IMR-90 (cell line): ENCODE measurements around the gene WDR90. TPM values are rescaled to one million over a fixed set of nuclear protein-coding genes. Genes with fewer than 3 reads are reported as not detected.

Experiments used
- ATAC-seq: fragments of 200-7000 bp; cut with Tn5 transposase; 2 replicates; pipeline ENCODE4 v1.9.1; 2020; ENCODE audit warnings: low read depth, mild to moderate bottlenecking, moderate library complexity
- BruUV-seq: library from RNA; stranded (reverse); fragments of 400-500 nt; replicated peaks from 2 replicates; lab custom pipeline; 2021; lab: Mats Ljungman, UMichigan
- CTCF ChIA-PET: fragments of 300-600 bp; formaldehyde crosslinking; extraction: SDS; loops from one replicate; lab custom pipeline; 2021; ENCODE audit warnings: antibody characterized with exemption; lab: Yijun Ruan, JAX
- POLR2A ChIA-PET: fragments of 300-600 bp; sonication (Branson Sonifier 250); formaldehyde crosslinking; loops from one replicate; lab custom pipeline; 2022; ENCODE audit warnings: antibody characterized with exemption; ENCODE audit not compliant: unreplicated experiment; lab: Charles Lee
- DNase-seq: peaks from one replicate; pipeline ENCODE4 v3.0.0; 2013
- H2AFZ ChIP-seq: replicated peaks from 2 replicates; pipeline ENCODE3; 2013; ENCODE audit warnings: low read length, mild to moderate bottlenecking; ENCODE audit not compliant: poor library complexity
- H2AK5ac ChIP-seq: 2 replicates; pipeline ENCODE4 v1.6.1; 2013; ENCODE audit warnings: low read depth, low read length, inconsistent platforms
- H2AK9ac ChIP-seq: replicated peaks from 2 replicates; pipeline ENCODE3; 2013; ENCODE audit warnings: mild to moderate bottlenecking, low read depth, low read length, moderate library complexity; ENCODE audit not compliant: poor library complexity
- H2BK120ac ChIP-seq: 2 replicates; pipeline ENCODE4 v1.6.1; 2013; ENCODE audit warnings: low read depth, low read length, inconsistent platforms
- H2BK15ac ChIP-seq: 3 replicates; pipeline ENCODE4 v1.6.1; 2013; ENCODE audit warnings: low read depth, low read length, inconsistent platforms
- H2BK20ac ChIP-seq: 2 replicates; pipeline ENCODE4 v1.6.1; 2013; ENCODE audit warnings: low read depth, mild to moderate bottlenecking, inconsistent platforms, low read length, moderate library complexity
- H2BK5ac ChIP-seq: 2 replicates; pipeline ENCODE4 v1.6.1; 2013; ENCODE audit warnings: mild to moderate bottlenecking, low read depth, low read length, inconsistent platforms; ENCODE audit not compliant: poor library complexity, severe bottlenecking
- H3K14ac ChIP-seq: replicated peaks from 2 replicates; pipeline ENCODE4 v1.6.1; 2013; ENCODE audit warnings: low read depth, low read length, inconsistent platforms
- H3K18ac ChIP-seq: 2 replicates; pipeline ENCODE4 v1.6.1; 2013; ENCODE audit warnings: low read depth, low read length, control low read depth
- H3K23ac ChIP-seq: 2 replicates; pipeline ENCODE4 v1.6.1; 2013; ENCODE audit warnings: low read depth, low read length, inconsistent platforms
- H3K27ac ChIP-seq: 2 replicates; pipeline ENCODE4 v1.5.1; 2013; ENCODE audit warnings: mild to moderate bottlenecking, control low read depth, low read length; ENCODE audit not compliant: insufficient read depth
- H3K27me3 ChIP-seq: 2 replicates; pipeline ENCODE4 v1.6.1; 2013; ENCODE audit warnings: low read length; ENCODE audit not compliant: control insufficient read depth, insufficient read depth
- H3K36me3 ChIP-seq: 2 replicates; pipeline ENCODE4 v1.6.1; 2013; ENCODE audit warnings: low read length, mixed read lengths; ENCODE audit not compliant: control insufficient read depth, insufficient read depth
- H3K4ac ChIP-seq: 2 replicates; pipeline ENCODE4 v1.6.1; 2013; ENCODE audit warnings: low read depth, low read length, inconsistent platforms
- H3K4me1 ChIP-seq: 2 replicates; pipeline ENCODE4 v1.6.1; 2013; ENCODE audit warnings: low read length, mixed read lengths; ENCODE audit not compliant: control insufficient read depth, insufficient read depth
- H3K4me2 ChIP-seq: 2 replicates; pipeline ENCODE4 v1.6.1; 2013; ENCODE audit warnings: low read depth, mild to moderate bottlenecking, control low read depth, low read length, moderate library complexity
- H3K4me3 ChIP-seq: 2 replicates; pipeline ENCODE4 v1.5.1; 2013; ENCODE audit warnings: low read depth, mild to moderate bottlenecking, control low read depth, low read length, moderate library complexity; ENCODE audit not compliant: insufficient read depth
- H3K56ac ChIP-seq: 2 replicates; pipeline ENCODE4 v1.6.1; 2013; ENCODE audit warnings: low read length, inconsistent platforms; ENCODE audit not compliant: insufficient read depth; ENCODE audit errors: extremely low read depth
- H3K79me1 ChIP-seq, 2 experiments: 2 replicates each; pipeline ENCODE4 v1.6.1; 2013; ENCODE audit warnings: low read length in 2 of 2, inconsistent platforms in 1 of 2, low read depth in 1 of 2
- H3K9ac ChIP-seq: 2 replicates; pipeline ENCODE4 v1.6.1; 2013; ENCODE audit warnings: low read depth, low read length, control low read depth
- H3K9me1 ChIP-seq: 2 replicates; pipeline ENCODE4 v1.6.1; 2013; ENCODE audit warnings: low read length, inconsistent platforms; ENCODE audit not compliant: insufficient read depth
- H3K9me3 ChIP-seq: 2 replicates; pipeline ENCODE4 v1.6.1; 2013; ENCODE audit warnings: low read length; ENCODE audit not compliant: control insufficient read depth, insufficient read depth
- H4K20me1 ChIP-seq: 2 replicates; pipeline ENCODE4 v1.6.1; 2013; ENCODE audit warnings: low read length, inconsistent platforms; ENCODE audit not compliant: insufficient read depth
- H4K5ac ChIP-seq: 2 replicates; pipeline ENCODE4 v1.6.1; 2013; ENCODE audit warnings: mild to moderate bottlenecking, low read depth, low read length, control low read depth
- H4K8ac ChIP-seq, 2 experiments: 2 replicates each; pipeline ENCODE4 v1.6.1; 2013; ENCODE audit warnings: low read depth in 2 of 2, low read length in 2 of 2, control low read depth in 1 of 2, inconsistent platforms in 1 of 2
- H4K91ac ChIP-seq: 2 replicates; pipeline ENCODE4 v1.6.1; 2013; ENCODE audit warnings: low read depth, low read length, inconsistent platforms; ENCODE audit not compliant: insufficient read depth
- CEBPB ChIP-seq: IDR thresholded peaks from 2 replicates; pipeline ENCODE4 v1.6.1; 2012; ENCODE audit warnings: low read depth, low read length, improper control_type of control experiment
- CHD1 ChIP-seq: IDR thresholded peaks from 2 replicates; pipeline ENCODE4 v1.6.1; 2012; ENCODE audit warnings: low read depth, low read length, improper control_type of control experiment
- ELK1 ChIP-seq: fragments of 150-350 bp; IDR thresholded peaks from 2 replicates; pipeline ENCODE4 v1.6.1; 2016; ENCODE audit warnings: low read depth, mild to moderate bottlenecking, low read length, moderate library complexity, borderline replicate concordance
- RAD21 ChIP-seq: IDR thresholded peaks from 2 replicates; pipeline ENCODE4 v1.6.1; 2012; ENCODE audit warnings: low read length, improper control_type of control experiment
- RFX5 ChIP-seq: IDR thresholded peaks from 2 replicates; pipeline ENCODE4 v1.8.0; 2012; ENCODE audit warnings: low read depth, mild to moderate bottlenecking, low read length, moderate library complexity
- WGBS, 2 experiments: methylation state at CpG; one replicate each; pipeline versions ENCODE4 v1.1.5 to v1.1.7; 2013; ENCODE audit warnings: missing lambda C conversion rate in 2 of 2; ENCODE audit not compliant: insufficient read length in 1 of 2; ENCODE audit errors: extremely low coverage in 2 of 2; 5-methylcytosine and 5-hydroxymethylcytosine counted together
- dilution Hi-C: fragments of 300-500 bp; cut with HindIII; formaldehyde crosslinking; loops from one replicate; pipeline ENCODE4 v1.14.3; 2018; ENCODE audit warnings: low sequenced_read_pairs; ENCODE audit not compliant: unreplicated experiment
- in situ Hi-C: fragments of 300-500 bp; cut with MboI; formaldehyde crosslinking; loops from 3 replicates; pipeline ENCODE4 v1.14.3; 2019; ENCODE audit warnings: low sequenced_read_pairs, inconsistent platforms, mixed read lengths
- intact Hi-C: fragments of 100-400 bp; cut with micrococcal nuclease; formaldehyde crosslinking; loops from 2 replicates; pipeline ENCODE4 v1.10.0; 2022
- polyA plus RNA-seq, 3 experiments: library from polyadenylated mRNA; depleted of rRNA; stranded (reverse); fragments of >200 nt; gene quantifications; 2 replicates each; pipeline ENCODE4 v1.2.3, GENCODE V29; 2012; ENCODE audit warnings: low replicate concordance in 1 of 3
- total RNA-seq: library from RNA; depleted of rRNA; stranded (reverse); fragments of >200 nt; gene quantifications from 2 replicates; pipeline ENCODE4 v1.2.3, GENCODE V29; 2012
- TF ChIP-seq, protein P1 (sequence below): conservative IDR thresholded peaks from 2 replicates; pipeline ENCODE4 v1.5.1; 2012; ENCODE audit warnings: mild to moderate bottlenecking, low read depth, low read length, improper control_type of control experiment

Gene WDR90
- total and polyA plus RNA-seq, 2 of the 4 experiments (the other 2 are of a cell fraction): 1.4 to 18.7 TPM

- Histone ChIP-seq H3K4me1 (peaks cover 1% of the 10 kb centered on the region; the same call in 1 of the 2 replicates), H3K36me3 (no peaks in the 10 kb centered on the region), H2AK5ac (no peak overlapping the region), H4K5ac (no peak overlapping the region), H3K4me2 (no peak overlapping the region), H2BK20ac (no peak overlapping the region), H3K27me3 (peaks cover 71% of the 10 kb centered on the region), H3K14ac (no peak overlapping the region), H3K4ac (no peak overlapping the region), H3K9me1 (no peaks in the 10 kb centered on the region), H3K27ac (no peak overlapping the region), H4K20me1 (peaks cover 18% of the 10 kb centered on the region), H2BK15ac (no peak overlapping the region), H3K9ac (no peak overlapping the region), H2BK5ac (no peak overlapping the region), H2AFZ (no peak overlapping the region), H3K9me3 (no peaks in the 10 kb centered on the region), H2BK120ac (no peak overlapping the region), H4K91ac (no peak overlapping the region), H2AK9ac (peak overlapping the region; percentile 24), H3K18ac (no peak overlapping the region), H3K79me1 (no peaks in the 10 kb centered on the region), H3K56ac (no peak overlapping the region), H3K4me3 (no peak overlapping the region), H4K8ac (no peak overlapping the region), H3K23ac (no peak overlapping the region)
- DNase-seq: no peak
- ChIA-PET POLR2A (no interaction called here), CTCF (no interaction called here)
- BruUV-seq: no TSS peak
- in situ Hi-C loops (loop anchor here (25.0 kb wide), 1 partner anchor 358 kb away; the partner anchor contains the start of gene SSTR5), intact Hi-C loops (no loop called here), dilution Hi-C loops (no loop called here)
- ATAC-seq: no peak
- 6% methylated on average over 18 of the region's 50 CpGs; no CpG with 5 or more reads in 1 of the 2 experiments for WGBS, 2 experiments
- TF ChIP-seq, protein P1, sequence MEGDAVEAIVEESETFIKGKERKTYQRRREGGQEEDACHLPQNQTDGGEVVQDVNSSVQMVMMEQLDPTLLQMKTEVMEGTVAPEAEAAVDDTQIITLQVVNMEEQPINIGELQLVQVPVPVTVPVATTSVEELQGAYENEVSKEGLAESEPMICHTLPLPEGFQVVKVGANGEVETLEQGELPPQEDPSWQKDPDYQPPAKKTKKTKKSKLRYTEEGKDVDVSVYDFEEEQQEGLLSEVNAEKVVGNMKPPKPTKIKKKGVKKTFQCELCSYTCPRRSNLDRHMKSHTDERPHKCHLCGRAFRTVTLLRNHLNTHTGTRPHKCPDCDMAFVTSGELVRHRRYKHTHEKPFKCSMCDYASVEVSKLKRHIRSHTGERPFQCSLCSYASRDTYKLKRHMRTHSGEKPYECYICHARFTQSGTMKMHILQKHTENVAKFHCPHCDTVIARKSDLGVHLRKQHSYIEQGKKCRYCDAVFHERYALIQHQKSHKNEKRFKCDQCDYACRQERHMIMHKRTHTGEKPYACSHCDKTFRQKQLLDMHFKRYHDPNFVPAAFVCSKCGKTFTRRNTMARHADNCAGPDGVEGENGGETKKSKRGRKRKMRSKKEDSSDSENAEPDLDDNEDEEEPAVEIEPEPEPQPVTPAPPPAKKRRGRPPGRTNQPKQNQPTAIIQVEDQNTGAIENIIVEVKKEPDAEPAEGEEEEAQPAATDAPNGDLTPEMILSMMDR: no peak
- no peak for TF ChIP-seq CHD1
- TF ChIP-seq RAD21: no peak
- TF ChIP-seq RFX5: no peak
- TF ChIP-seq CEBPB: no peak
- TF ChIP-seq ELK1: no peak
Observed at GRCh38 chr16:704552-705380, 55.6 kb downstream of the WDR90 start.
